HepG2 (cell line): ENCODE data around the gene ZNF800. TPM values are rescaled to one million over a fixed set of nuclear protein-coding genes. Genes with fewer than 3 reads are reported as not detected.
A peak's percentile ranks its signal among the peaks of the same experiment; 100 is the strongest.
"Not testable (repeated sequence)": the region's sequence is repeated elsewhere in the genome, so short reads cannot be mapped to it uniquely, and the experiment has no call there.

Source experiments
- ATAC-seq: fragments of 200-7000 bp; cut with Tn5 transposase; 3 replicates; pipeline ENCODE4 v1.9.1; 2020; ENCODE audit warnings: mild to moderate bottlenecking, moderate library complexity
- BruUV-seq: library from RNA; stranded (reverse); fragments of 400-500 nt; replicated peaks from 2 replicates; lab custom pipeline; 2021; lab: Mats Ljungman, UMichigan
- CTCF ChIA-PET: fragments of 300-600 bp; formaldehyde crosslinking; extraction: SDS; loops from one replicate; lab custom pipeline; 2021; ENCODE audit warnings: low total read pairs, inconsistent platforms, low intra/inter-chr PET ratio; lab: Yijun Ruan, JAX
- POLR2A ChIA-PET: fragments of 350-600 bp; sonication (Branson Sonifier 250); formaldehyde crosslinking; loops from one replicate; lab custom pipeline; 2020; ENCODE audit warnings: antibody characterized with exemption, inconsistent platforms; lab: Yijun Ruan, JAX
- DNase-seq: peaks from one replicate; pipeline ENCODE4 v3.0.0-alpha.2; 2015; ENCODE audit warnings: low spot score
- FAIRE-seq: peaks from 3 replicates; lab custom pipeline; 2011; peaks lifted over from hg19 to GRCh38; lab: Jason Lieb, UNC
- H2AFZ ChIP-seq: one replicate; pipeline ENCODE4 v1.6.1; 2011; ENCODE audit warnings: low read length, inconsistent platforms
- H3K27ac ChIP-seq: fragments of 300-600 bp; 3 replicates; pipeline ENCODE4 v1.8.0; 2011; ENCODE audit warnings: mixed run types, mild to moderate bottlenecking, mixed read lengths, low read length, inconsistent platforms; ENCODE audit not compliant: insufficient read depth; ENCODE audit errors: extremely low read length
- H3K27me3 ChIP-seq, 2 experiments: fragments of 200-600 bp in 1 of 2; 2 replicates in 1 of 2; 3 replicates in 1 of 2; pipeline versions ENCODE4 v1.6.0 to v1.8.0; 2011; ENCODE audit warnings: low read length in 2 of 2, mild to moderate bottlenecking in 2 of 2, moderate library complexity in 2 of 2, inconsistent platforms in 1 of 2; ENCODE audit not compliant: insufficient read depth in 2 of 2, control insufficient read depth in 1 of 2
- H3K36me3 ChIP-seq, 2 experiments: fragments of 200-600 bp in 1 of 2; replicated peaks in 1 of 2; 2 replicates in 1 of 2; 3 replicates in 1 of 2; pipeline versions ENCODE4 v1.5.1 to v1.8.0; 2011; ENCODE audit warnings: low read length in 2 of 2, inconsistent platforms in 1 of 2; ENCODE audit not compliant: insufficient read depth in 2 of 2, control insufficient read depth in 1 of 2
- H3K4me1 ChIP-seq: 2 replicates; pipeline ENCODE4 v1.5.1; 2012; ENCODE audit warnings: low read length, inconsistent platforms; ENCODE audit not compliant: insufficient read depth
- H3K4me2 ChIP-seq: 2 replicates; pipeline ENCODE4 v1.6.0; 2011; ENCODE audit warnings: low read depth, low read length, inconsistent platforms
- H3K4me3 ChIP-seq, 3 experiments: fragments of 200-600 bp in 1 of 3; sonication (generic), shearing (Covaris generic) in 1 of 3; replicated peaks in 1 of 3; 2 replicates each; pipeline ENCODE4 v1.5.1; 2011 to 2016; ENCODE audit warnings: low read length in 3 of 3, inconsistent platforms in 2 of 3, low read depth in 2 of 3, mild to moderate bottlenecking in 2 of 3, control low read depth in 1 of 3, mixed read lengths in 1 of 3; ENCODE audit not compliant: insufficient read depth in 1 of 3
- H3K79me2 ChIP-seq: one replicate; pipeline ENCODE4 v1.6.1; 2011; ENCODE audit warnings: low read length, inconsistent platforms; ENCODE audit not compliant: insufficient read depth
- H3K9ac ChIP-seq: 2 replicates; pipeline ENCODE4 v1.6.0; 2011; ENCODE audit warnings: mild to moderate bottlenecking, low read depth, low read length, inconsistent platforms; ENCODE audit not compliant: insufficient read depth
- H3K9me3 ChIP-seq: 2 replicates; pipeline ENCODE4 v1.5.1; 2012; ENCODE audit warnings: mild to moderate bottlenecking, low read length
- H4K20me1 ChIP-seq: 2 replicates; pipeline ENCODE4 v1.6.0; 2011; ENCODE audit warnings: inconsistent platforms, mild to moderate bottlenecking, low read length, moderate library complexity; ENCODE audit not compliant: insufficient read depth
- CREM ChIP-seq, 2 experiments: sonication (generic) in 1 of 2; formaldehyde crosslinking in 1 of 2; IDR thresholded peaks; 2 replicates each; pipeline versions ENCODE4 v1.4.0 to v1.6.1; 2016 to 2020; ENCODE audit warnings: antibody characterized with exemption in 1 of 2, mild to moderate bottlenecking in 1 of 2, missing genetic modification reagents in 1 of 2
- EED ChIP-seq: sonication (generic); formaldehyde crosslinking; IDR thresholded peaks from 2 replicates; pipeline ENCODE4 v1.5.0; 2020; ENCODE audit warnings: mild to moderate bottlenecking, missing genetic modification reagents
- FOXO1 ChIP-seq: sonication (generic); formaldehyde crosslinking; IDR thresholded peaks from 2 replicates; pipeline ENCODE4 v1.4.0; 2020; ENCODE audit warnings: missing genetic modification reagents
- IKZF5 ChIP-seq: IDR thresholded peaks from 2 replicates; pipeline ENCODE4 v1.6.1; 2018; ENCODE audit warnings: missing genetic modification reagents, mild to moderate bottlenecking, missing compliant biosample characterization
- KMT2A ChIP-seq: sonication (generic); formaldehyde crosslinking; IDR thresholded peaks from 2 replicates; pipeline ENCODE4 v1.4.0; 2020; ENCODE audit warnings: missing genetic modification reagents
- POGZ ChIP-seq: sonication (generic); formaldehyde crosslinking; IDR thresholded peaks from 2 replicates; pipeline ENCODE4 v1.4.0; 2020; ENCODE audit warnings: mild to moderate bottlenecking, missing genetic modification reagents
- TFDP1 ChIP-seq: IDR thresholded peaks from 2 replicates; pipeline ENCODE4 v1.6.1; 2016; ENCODE audit warnings: missing compliant biosample characterization, missing genetic modification reagents, borderline replicate concordance
- ZIK1 ChIP-seq: sonication (generic); formaldehyde crosslinking; IDR thresholded peaks from 2 replicates; pipeline ENCODE4 v1.5.0; 2020; ENCODE audit warnings: mild to moderate bottlenecking, low read depth, missing genetic modification reagents, borderline replicate concordance
- ZNF629 ChIP-seq: sonication (generic); formaldehyde crosslinking; conservative IDR thresholded peaks from 2 replicates; pipeline ENCODE4 v1.5.0; 2020; ENCODE audit warnings: missing genetic modification reagents
- ZNF678 ChIP-seq: sonication (generic); formaldehyde crosslinking; IDR thresholded peaks from 2 replicates; pipeline ENCODE4 v1.4.0; 2020; ENCODE audit warnings: mild to moderate bottlenecking, missing genetic modification reagents
- ZNF770 ChIP-seq: sonication (generic); formaldehyde crosslinking; IDR thresholded peaks from 2 replicates; pipeline ENCODE4 v1.5.0; 2020; ENCODE audit warnings: mild to moderate bottlenecking, missing genetic modification reagents
- WGBS: methylation state at CpG from one replicate; pipeline ENCODE4 v1.1.6; 2017; ENCODE audit warnings: low lambda C conversion rate; 5-methylcytosine and 5-hydroxymethylcytosine counted together
- in situ Hi-C: cut with HindIII; loops from 2 replicates; pipeline ENCODE4 v1.10.0; 2017; ENCODE audit warnings: low pct_unique_long_range_greater_than_20kb; ENCODE audit not compliant: extremely low pct_ligation_motif_present
- intact Hi-C: fragments of 100-400 bp; cut with micrococcal nuclease; formaldehyde crosslinking; loops from one replicate; pipeline ENCODE4 v1.10.0; 2022; ENCODE audit not compliant: unreplicated experiment
- polyA plus RNA-seq, 8 experiments: library from polyadenylated mRNA; depleted of rRNA in 3 of 8; stranded (reverse) in 7 of 8; unstranded in 1 of 8; fragments of >200 nt; fragmentation: Illumina TruSeq in 4 of 8; extraction: Trizol in 4 of 8; gene quantifications; 2 replicates each; pipeline versions ENCODE4 v1.2.1 to v1.2.3, GENCODE V29; 2011 to 2016; ENCODE audit warnings: low read depth in 4 of 8, missing spikeins in 1 of 8, mixed read lengths in 1 of 8; ENCODE audit not compliant: insufficient read depth in 1 of 8
- total RNA-seq, 5 experiments: library from RNA; depleted of rRNA; stranded (reverse); fragments of >200 nt; fragmentation: Illumina TruSeq; extraction: Trizol; gene quantifications; 2 replicates each; pipeline ENCODE4 v1.2.3, GENCODE V29; 2016; ENCODE audit warnings: low read depth in 1 of 5

ZNF800 gene
- total and polyA plus RNA-seq, 2 of the 13 experiments (the other 11 are each of a cell fraction or from before 2014, with no cell fraction given), result 7.1 to 12.7 TPM

GRCh38 chr7:127396184-127396583, 3.7 kb upstream of the ZNF800 start (continued):
- no peak for TF ChIP-seq IKZF5 (CRISPR knock-in tag)
- no peak for TF ChIP-seq POGZ (CRISPR knock-in tag)

- H3K27ac ChIP-seq, H3K36me3 ChIP-seq, H3K27me3 ChIP-seq, H3K4me3 ChIP-seq, DNase-seq, CTCF ChIA-PET, H2AFZ ChIP-seq, BruUV-seq, FAIRE-seq, H3K9ac ChIP-seq, H3K4me2 ChIP-seq, POLR2A ChIA-PET, H3K9me3 ChIP-seq, ATAC-seq, in situ Hi-C loops, H4K20me1 ChIP-seq: not testable (repeated sequence)
- Histone ChIP-seq H3K4me1 (peaks cover 23% of the 10 kb centered on the region), H3K79me2 (peaks cover 20% of the 10 kb centered on the region)
- WGBS, result 10% methylated on average over 1 of the region's 1 CpG
- peak; percentile 58 for TF ChIP-seq ZNF629
- intact Hi-C loops, result loop anchor here (10.0 kb wide), 2 partner anchors 190 to 260 kb away; partner anchors contain the start of genes ARF5, GCC1 and SND1
Measured at GRCh38 chr7:127395104-127395503, 2.6 kb upstream of the ZNF800 start.

- peak overlapping the region; percentile 98 for H3K4me2 ChIP-seq
- H3K4me3 ChIP-seq, result peak overlapping the region; percentile 91 to 100 (median 97)
- no TSS peak for BruUV-seq
- peak overlapping the region; percentile 90 for H3K9ac ChIP-seq
- CTCF ChIA-PET, result no interaction called here
- ATAC-seq (no peak), FAIRE-seq (no peak), DNase-seq (no peak)
- peaks cover 34% of the 10 kb centered on the region for H3K79me2 ChIP-seq
- peaks cover 0 to 5% of the 10 kb centered on the region in 2 experiments; a peak in 2 of 5 replicates for H3K36me3 ChIP-seq
- H4K20me1 ChIP-seq, result 0 out of 2 replicates have a peak, but pooled peaks cover under 1% of the 10 kb centered on the region
- H3K27ac ChIP-seq, result no peak overlapping the region
- in situ Hi-C loops (no loop called here), intact Hi-C loops (loop anchor here (10.0 kb wide), 2 partner anchors 191 to 261 kb away; partner anchors contain the start of genes ARF5, GCC1 and SND1)
- POLR2A ChIA-PET, result no interaction called here
- peaks cover 37% of the 10 kb centered on the region for H3K4me1 ChIP-seq
- H2AFZ ChIP-seq, result peak overlapping the region; percentile 56
- H3K27me3 ChIP-seq, result no peaks in the 10 kb centered on the region; a peak in 1 of 5 replicates
- 37% methylated on average over 28 of the region's 28 CpGs for WGBS
- no peaks in the 10 kb centered on the region for H3K9me3 ChIP-seq
- TF ChIP-seq ZNF770 (0 out of 2 replicates have a peak, but pooled peaks have one; percentile 46), FOXO1 (CRISPR knock-in tag) (no peak), EED (CRISPR knock-in tag) (peak; percentile 25; the same call in 1 of the 2 replicates), ZIK1 (CRISPR knock-in tag) (no peak), KMT2A (CRISPR knock-in tag) (peak; percentile 7; the same call in 1 of the 2 replicates), CREM (IDR thresholded peaks at IDR 0.05) (no peak), CREM (CRISPR knock-in tag; IDR thresholded peaks at IDR 0.05) (no peak), ZNF678 (CRISPR knock-in tag) (no peak), TFDP1 (CRISPR knock-in tag) (peak; percentile 25; the same call in 1 of the 2 replicates)
Measured at GRCh38 chr7:127393368-127394058, 1.0 kb upstream of the ZNF800 start.
